PC-9 (cell line): ENCODE results near the gene AP1G2. TPM values are rescaled to one million over a fixed set of nuclear protein-coding genes. Genes with fewer than 3 reads are reported as not detected.

Source experiments
- Bru-seq: library from RNA; stranded (reverse); fragments of 400-500 nt; gene quantifications from one replicate; lab custom pipeline; 2021; lab: Mats Ljungman, UMichigan
- BruChase-seq, 2 experiments: library from RNA; stranded (reverse); fragments of 400-500 nt; gene quantifications; one replicate each; lab custom pipeline; 2021; lab: Mats Ljungman, UMichigan
- BruUV-seq: library from RNA; stranded (reverse); fragments of 400-500 nt; replicated peaks from 2 replicates; lab custom pipeline; 2021; lab: Mats Ljungman, UMichigan
- CTCF ChIA-PET: fragments of 300-600 bp; sonication (Branson Sonifier 250); formaldehyde crosslinking; loops from one replicate; lab custom pipeline; 2022; ENCODE audit warnings: antibody characterized with exemption; lab: Charles Lee
- POLR2A ChIA-PET: fragments of 300-600 bp; sonication (Branson Sonifier 250); formaldehyde crosslinking; loops from one replicate; lab custom pipeline; 2022; ENCODE audit warnings: antibody characterized with exemption; ENCODE audit not compliant: unreplicated experiment; lab: Charles Lee
- DNase-seq, 2 experiments: peaks; one replicate each; pipeline versions ENCODE4 v3.0.0 to v3.0.0-alpha.2; 2015 to 2022; ENCODE audit warnings: mixed read lengths in 1 of 2
- H2AFZ ChIP-seq: fragments of 200-600 bp; sonication (generic); 2 replicates; pipeline ENCODE4 v1.8.1; 2017; ENCODE audit warnings: antibody characterized with exemption
- H3F3A ChIP-seq: fragments of 200-600 bp; sonication (generic); 2 replicates; pipeline ENCODE4 v1.8.1; 2017; ENCODE audit warnings: antibody characterized with exemption, mild to moderate bottlenecking, low read depth; ENCODE audit not compliant: insufficient read depth
- H3K27ac ChIP-seq: fragments of 200-600 bp; sonication (generic); 2 replicates; pipeline ENCODE4 v1.6.1; 2016; ENCODE audit warnings: mixed run types
- H3K27me3 ChIP-seq: fragments of 200-600 bp; sonication (generic); 2 replicates; pipeline ENCODE4 v1.6.1; 2016; ENCODE audit warnings: low read depth, mixed run types; ENCODE audit not compliant: insufficient read depth
- H3K36me3 ChIP-seq: fragments of 200-600 bp; sonication (generic); 2 replicates; pipeline ENCODE4 v1.6.1; 2016; ENCODE audit warnings: low read depth, mixed run types
- H3K4me1 ChIP-seq: fragments of 200-600 bp; sonication (generic); replicated peaks from 2 replicates; pipeline ENCODE4 v1.6.1; 2016; ENCODE audit warnings: mixed run types; ENCODE audit not compliant: insufficient read depth
- H3K4me2 ChIP-seq: fragments of 200-600 bp; sonication (generic); 2 replicates; pipeline ENCODE4 v1.6.1; 2017; ENCODE audit warnings: mixed run types
- H3K4me3 ChIP-seq: fragments of 200-600 bp; sonication (generic); 2 replicates; pipeline ENCODE4 v1.6.1; 2016; ENCODE audit warnings: mixed run types
- H3K79me2 ChIP-seq: fragments of 200-600 bp; sonication (generic); 2 replicates; pipeline ENCODE4 v1.6.1; 2017; ENCODE audit warnings: low read depth, mixed run types
- H3K9me2 ChIP-seq: fragments of 200-600 bp; sonication (generic); 2 replicates; pipeline ENCODE4 v1.8.1; 2017; ENCODE audit warnings: mild to moderate bottlenecking; ENCODE audit not compliant: insufficient read depth
- H3K9me3 ChIP-seq: fragments of 200-600 bp; sonication (generic); 2 replicates; pipeline ENCODE4 v1.8.1; 2016; ENCODE audit warnings: low read depth; ENCODE audit not compliant: insufficient read depth
- H4K20me1 ChIP-seq: fragments of 200-600 bp; sonication (generic); 2 replicates; pipeline ENCODE4 v1.8.1; 2017; ENCODE audit not compliant: insufficient read depth
- CTCF ChIP-seq: fragments of 200-600 bp; sonication (generic); conservative IDR thresholded peaks from 2 replicates; pipeline ENCODE4 v1.6.1; 2017; ENCODE audit warnings: mixed run types, antibody characterized with exemption, mild to moderate bottlenecking, moderate library complexity
- EZH2 ChIP-seq: fragments of 200-600 bp; sonication (generic); IDR thresholded peaks from 2 replicates; pipeline ENCODE4 v1.8.0; 2017; ENCODE audit warnings: antibody characterized with exemption, low read depth
- intact Hi-C: fragments of 100-400 bp; cut with micrococcal nuclease; formaldehyde crosslinking; loops from one replicate; pipeline ENCODE4 v1.10.0; 2022; ENCODE audit not compliant: unreplicated experiment
- long read RNA-seq: library from polyadenylated mRNA; stranded (forward); transcript quantifications from one replicate; pipeline ENCODE4 v2.0.0, GENCODE V29; 2022
- total RNA-seq: library from RNA; stranded (reverse); gene quantifications from 2 replicates; pipeline ENCODE4 v1.2.3, GENCODE V29; 2021

Gene AP1G2
- total RNA-seq (128 and 160 TPM in 2 replicates), Bru-seq, nascent RNA (percentile 68 among the genes with signal in this experiment), BruChase-seq, experiment 1, labeled RNA remaining after a 2-hour chase (percentile 83 among the genes with signal in this experiment), BruChase-seq, experiment 2, labeled RNA remaining after a 6-hour chase (percentile 88 among the genes with signal in this experiment)
- long read RNA-seq, transcript AP1G2-202 (22 exons, 2,609 nt), result major isoform, 32 of 102 reads
- long read RNA-seq, partial matches to known transcripts, result 6 of 102 reads
- long read RNA-seq, other reads (novel, unspliced or antisense), result 58 of 102 reads

- peak; percentile 71 to 90 for DNase-seq
- CTCF ChIA-PET, result interaction anchor here (0.5 to 0.6 kb wide), 3 partner anchors 11 to 390 kb away, joined by 3 to 16 read pairs (median 4); no protein-coding TSS in a partner anchor
- peak within 1 kb of the TSS; percentile 79 for H3K4me3 ChIP-seq
- peak within 1 kb of the TSS; percentile 81 for H3K4me2 ChIP-seq
- peak within 1 kb of the TSS; percentile 86 for H2AFZ ChIP-seq
- BruUV-seq, result no TSS peak
- no peaks in the 10 kb centered on the region for H3K27me3 ChIP-seq
- no peaks in the 10 kb centered on the region for H3K36me3 ChIP-seq
- POLR2A ChIA-PET, result no interaction called here
- peak within 1 kb of the TSS; percentile 53; the same call in 1 of the 2 replicates for H3K27ac ChIP-seq
- TF ChIP-seq CTCF (no peak), EZH2 (no peak)
- H4K20me1 ChIP-seq, result no peaks in the 10 kb centered on the region
- H3K9me3 ChIP-seq, result no peaks in the 10 kb centered on the region
- intact Hi-C loops, result no loop called here
- peaks cover 7% of the 10 kb centered on the region for H3F3A ChIP-seq
- no peaks in the 10 kb centered on the region for H3K9me2 ChIP-seq
- H3K4me1 ChIP-seq, result peaks cover 24% of the 10 kb centered on the region
- peaks cover 13% of the 10 kb centered on the region for H3K79me2 ChIP-seq
Observed at GRCh38 chr14:23567186-23568020, at the start of gene AP1G2. AP1G2 (minus strand) TSS chr14:23567791; CDS start chr14:23567314, 477 bp downstream.

GRCh38 chr14:23615856-23616255, 48.3 kb upstream of the AP1G2 start:
- CTCF ChIA-PET, result no interaction called here
- Histone ChIP-seq H3K4me2 (no peak overlapping the region), H3K9me2 (no peaks in the 10 kb centered on the region), H2AFZ (no peak overlapping the region), H3K4me1 (peaks cover 15% of the 10 kb centered on the region), H3K4me3 (no peak overlapping the region), H3F3A (peaks cover 3% of the 10 kb centered on the region), H4K20me1 (no peaks in the 10 kb centered on the region), H3K9me3 (no peaks in the 10 kb centered on the region), H3K36me3 (no peaks in the 10 kb centered on the region), H3K27ac (no peak overlapping the region), H3K79me2 (no peaks in the 10 kb centered on the region), H3K27me3 (no peaks in the 10 kb centered on the region)
- POLR2A ChIA-PET, result no interaction called here
- no peak for TF ChIP-seq EZH2
- TF ChIP-seq CTCF, result no peak
- intact Hi-C loops, result no loop called here
- BruUV-seq, result no TSS peak
- no peak for DNase-seq

GRCh38 chr14:23614395-23614828, 46.8 kb upstream of the AP1G2 start:
- Histone ChIP-seq H4K20me1 (no peaks in the 10 kb centered on the region), H3K27me3 (no peaks in the 10 kb centered on the region), H3K9me2 (no peaks in the 10 kb centered on the region), H3K4me2 (no peak overlapping the region), H3K4me3 (no peak overlapping the region), H2AFZ (no peak overlapping the region), H3K9me3 (no peaks in the 10 kb centered on the region), H3K27ac (no peak overlapping the region), H3F3A (peaks cover 3% of the 10 kb centered on the region), H3K36me3 (no peaks in the 10 kb centered on the region), H3K4me1 (peaks cover 19% of the 10 kb centered on the region), H3K79me2 (no peaks in the 10 kb centered on the region)
- POLR2A ChIA-PET, result interaction anchor here (0.5 to 0.6 kb wide), 2 partner anchors 10 to 33 kb away, joined by 4 read pairs; no protein-coding TSS in a partner anchor
- intact Hi-C loops, result no loop called here
- no TSS peak for BruUV-seq
- CTCF ChIA-PET, result interaction anchor here (0.6 kb wide), 1 partner anchor 340 kb away, joined by 3 read pairs; no protein-coding TSS in a partner anchor
- TF ChIP-seq CTCF (no peak), EZH2 (no peak)
- no peak for DNase-seq
